ENCODE data around the gene PTPRN2. TPM values are rescaled to one million over a fixed set of nuclear protein-coding genes. Genes with fewer than 3 reads are reported as not detected.

The PTPRN2 gene
- total RNA-seq, 1 experiment from 2014 or later, result 2.1 TPM

DNA sequence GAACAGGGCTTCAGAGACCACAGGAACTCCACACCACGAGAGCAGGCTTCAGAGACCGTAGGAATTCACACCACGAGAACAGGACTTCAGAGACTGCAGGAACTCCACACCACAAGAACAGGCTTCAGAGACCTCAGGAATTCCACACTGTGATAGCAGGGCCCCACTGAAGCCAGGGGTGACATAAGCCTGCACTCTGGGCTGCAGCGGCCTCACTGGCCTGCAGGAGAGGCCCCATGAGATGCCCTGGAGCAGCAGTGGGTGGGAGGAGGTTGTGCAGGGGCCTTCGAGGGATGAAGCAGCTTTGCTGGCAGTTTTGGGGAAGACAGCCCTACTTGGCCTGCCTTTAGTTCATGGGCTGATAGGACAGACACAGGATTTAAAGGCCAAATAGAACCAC, 614.7 kb downstream of the PTPRN2 start:
- no peak for ATAC-seq
- Histone ChIP-seq H2AFZ (ENCODE audit: low read depth, low read length, poor library complexity, severe bottlenecking) (no peak overlapping the region), H3K36me3 (ENCODE audit: control insufficient read depth in 1 of 2, insufficient read depth in 2 of 2, low read length in 2 of 2) (no peaks in the 10 kb centered on the region), H3K4me3 (replicated peaks in 1 of 2; ENCODE audit: low read depth in 1 of 2, low read length in 2 of 2) (no peak overlapping the region), H3K9me3 (ENCODE audit: control insufficient read depth in 1 of 2, insufficient read depth in 1 of 2, low read depth in 1 of 2, low read length in 2 of 2) (no peaks in the 10 kb centered on the region), H3K27ac (ENCODE audit: low read depth, low read length) (no peak overlapping the region), H3K4me1 (ENCODE audit: control insufficient read depth in 1 of 2, insufficient read depth in 2 of 2, low read length in 2 of 2) (no peaks in the 10 kb centered on the region), H3K9ac (ENCODE audit: low read length) (no peak overlapping the region), H3K27me3 (ENCODE audit: insufficient read depth, low read length) (peaks cover 5% of the 10 kb centered on the region; the same call in 1 of the 2 replicates), H3K4me2 (ENCODE audit: low read length) (no peak overlapping the region), H3K9me2 (ENCODE audit: insufficient read depth) (no peaks in the 10 kb centered on the region), H3K79me2 (ENCODE audit: insufficient read depth, low read length) (no peaks in the 10 kb centered on the region), H4K20me1 (ENCODE audit: insufficient read depth) (no peaks in the 10 kb centered on the region)
- no TSS peak for BruUV-seq (replicated peaks)
- TF ChIP-seq REST (IDR thresholded peaks at IDR 0.05; ENCODE audit: low read depth), result no peak
- TF ChIP-seq EGR1 (IDR thresholded peaks at IDR 0.05; ENCODE audit: low read depth), result no peak
- TF ChIP-seq SP1 (IDR thresholded peaks at IDR 0.05; ENCODE audit: low read depth), result no peak
- no peak for TF ChIP-seq FOSL1 (IDR thresholded peaks at IDR 0.05; ENCODE audit: low read depth)
- TF ChIP-seq RAD21 (IDR thresholded peaks at IDR 0.05; ENCODE audit: low read depth), result no peak
- TF ChIP-seq, protein P1, sequence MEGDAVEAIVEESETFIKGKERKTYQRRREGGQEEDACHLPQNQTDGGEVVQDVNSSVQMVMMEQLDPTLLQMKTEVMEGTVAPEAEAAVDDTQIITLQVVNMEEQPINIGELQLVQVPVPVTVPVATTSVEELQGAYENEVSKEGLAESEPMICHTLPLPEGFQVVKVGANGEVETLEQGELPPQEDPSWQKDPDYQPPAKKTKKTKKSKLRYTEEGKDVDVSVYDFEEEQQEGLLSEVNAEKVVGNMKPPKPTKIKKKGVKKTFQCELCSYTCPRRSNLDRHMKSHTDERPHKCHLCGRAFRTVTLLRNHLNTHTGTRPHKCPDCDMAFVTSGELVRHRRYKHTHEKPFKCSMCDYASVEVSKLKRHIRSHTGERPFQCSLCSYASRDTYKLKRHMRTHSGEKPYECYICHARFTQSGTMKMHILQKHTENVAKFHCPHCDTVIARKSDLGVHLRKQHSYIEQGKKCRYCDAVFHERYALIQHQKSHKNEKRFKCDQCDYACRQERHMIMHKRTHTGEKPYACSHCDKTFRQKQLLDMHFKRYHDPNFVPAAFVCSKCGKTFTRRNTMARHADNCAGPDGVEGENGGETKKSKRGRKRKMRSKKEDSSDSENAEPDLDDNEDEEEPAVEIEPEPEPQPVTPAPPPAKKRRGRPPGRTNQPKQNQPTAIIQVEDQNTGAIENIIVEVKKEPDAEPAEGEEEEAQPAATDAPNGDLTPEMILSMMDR (IDR thresholded peaks at IDR 0.05 in 2 of 3, conservative IDR thresholded peaks at IDR 0.05 in 1 of 3; ENCODE audit: borderline replicate concordance in 1 of 3, insufficient read depth in 1 of 3, low read depth in 2 of 3, low read length in 2 of 3), result no peak
- no peak for TF ChIP-seq SRF (IDR thresholded peaks at IDR 0.05; ENCODE audit: low read depth)
- no peak for TF ChIP-seq TCF7L2 (IDR thresholded peaks at IDR 0.05; ENCODE audit: borderline replicate concordance, extremely low read depth, insufficient read depth, insufficient read length)
- TF ChIP-seq, protein P2, sequence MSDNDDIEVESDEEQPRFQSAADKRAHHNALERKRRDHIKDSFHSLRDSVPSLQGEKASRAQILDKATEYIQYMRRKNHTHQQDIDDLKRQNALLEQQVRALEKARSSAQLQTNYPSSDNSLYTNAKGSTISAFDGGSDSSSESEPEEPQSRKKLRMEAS (IDR thresholded peaks at IDR 0.05), result no peak
- TF ChIP-seq, protein P3, sequence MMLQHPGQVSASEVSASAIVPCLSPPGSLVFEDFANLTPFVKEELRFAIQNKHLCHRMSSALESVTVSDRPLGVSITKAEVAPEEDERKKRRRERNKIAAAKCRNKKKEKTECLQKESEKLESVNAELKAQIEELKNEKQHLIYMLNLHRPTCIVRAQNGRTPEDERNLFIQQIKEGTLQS (IDR thresholded peaks at IDR 0.05), result no peak
- TF ChIP-seq EZH2phosphoT487 (IDR thresholded peaks at IDR 0.05; ENCODE audit: borderline replicate concordance), result no peak
- TF ChIP-seq SIN3A (IDR thresholded peaks at IDR 0.05; ENCODE audit: low read depth), result no peak
- no peak for TF ChIP-seq YY1 (IDR thresholded peaks at IDR 0.05; ENCODE audit: extremely low read depth, insufficient replicate concordance, low read depth, low read length)
- TF ChIP-seq ELF1 (IDR thresholded peaks at IDR 0.05; ENCODE audit: borderline replicate concordance, low read depth), result no peak
- POLR2A ChIA-PET, result no interaction called here
- CTCF ChIA-PET, result no interaction called here
- intact Hi-C loops (cut with micrococcal nuclease), result loop anchor here (10.0 kb wide), 1 partner anchor 382 kb away; no protein-coding TSS in a partner anchor
- no peak for DNase-seq (ENCODE audit: low read depth, low spot score)
- RAD21 ChIA-PET (ENCODE audit: low non-redundant PET in 1 of 2, low total read pairs in 2 of 2, uncharacterized antibody in 2 of 2, unreplicated experiment in 2 of 2), result no interaction called here
